NCI-H1930 (cell line): ENCODE measurements around the gene SNRNP35.
"Not testable (repeated sequence)": the region's sequence is repeated elsewhere in the genome, so short reads cannot be mapped to it uniquely, and the experiment has no call there.

Source experiments
- DNase-seq, 2 experiments: peaks; one replicate each; lab custom pipeline; 2025; lab: John Stamatoyannopoulos, UW

The SNRNP35 gene

DNA sequence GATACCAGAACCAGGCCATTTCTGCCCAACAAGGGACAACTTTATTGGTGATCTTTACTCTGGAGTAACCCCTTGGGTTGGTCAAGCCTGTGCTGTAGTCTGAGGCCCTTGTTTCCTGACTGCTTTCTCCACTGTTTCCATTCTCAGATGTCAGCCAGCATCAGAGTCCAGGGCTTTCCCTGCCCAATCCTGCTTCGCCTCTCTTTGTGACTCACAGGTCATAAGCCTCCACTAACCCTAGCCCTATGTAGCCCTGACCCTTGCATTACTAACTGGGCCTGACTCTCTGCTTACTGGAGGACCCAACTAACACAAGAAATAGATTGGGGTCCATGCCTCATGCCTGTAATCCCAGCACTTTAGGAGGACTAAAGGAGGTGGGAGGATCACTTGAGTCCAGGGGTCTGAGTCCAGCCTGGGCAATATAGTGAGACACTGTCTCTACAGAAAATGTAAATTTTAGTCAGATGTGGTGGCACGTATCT lies 8.6 kb upstream of the SNRNP35 start:
- DNase-seq: no peak

DNA sequence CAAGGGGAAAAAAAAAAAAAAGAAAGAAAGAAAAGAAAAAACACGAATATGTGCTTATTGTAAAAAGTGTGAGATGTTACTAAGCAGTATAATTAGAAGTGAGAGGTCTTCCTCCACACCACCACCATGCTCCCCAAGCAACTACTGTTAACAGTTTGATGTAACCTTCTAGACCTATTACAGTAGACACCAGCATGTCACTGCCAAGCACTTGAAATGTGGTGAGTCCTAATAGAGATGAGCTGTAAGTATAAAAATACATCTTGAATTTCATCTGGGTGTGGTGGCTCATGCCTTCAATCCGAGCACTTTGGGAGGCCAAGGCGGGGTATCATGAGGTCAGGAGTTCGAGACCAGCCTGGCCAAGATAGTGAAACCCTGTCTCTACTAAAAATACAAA lies 8.1 kb upstream of the SNRNP35 start:
- DNase-seq: no peak

DNA sequence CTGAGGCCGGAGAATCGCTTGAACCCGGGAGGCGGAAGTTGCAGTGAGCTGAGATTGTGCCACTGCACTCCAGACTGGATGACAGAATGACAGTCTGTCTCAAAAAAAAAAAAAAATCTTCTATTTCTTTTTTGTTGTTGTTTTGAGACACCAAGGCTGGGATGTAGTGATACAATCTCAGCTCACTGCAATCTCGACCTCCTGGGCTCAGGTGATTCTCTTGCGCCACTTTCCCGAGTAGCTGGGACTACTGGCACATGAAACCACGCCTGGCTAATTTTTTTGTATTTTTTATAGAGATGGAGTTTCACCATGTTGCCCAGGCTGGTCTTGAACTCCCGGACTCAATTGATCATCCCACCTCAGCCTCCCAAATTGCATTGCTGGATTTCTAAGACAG lies 7.3 kb upstream of the SNRNP35 start:
- DNase-seq: no peak

DNA sequence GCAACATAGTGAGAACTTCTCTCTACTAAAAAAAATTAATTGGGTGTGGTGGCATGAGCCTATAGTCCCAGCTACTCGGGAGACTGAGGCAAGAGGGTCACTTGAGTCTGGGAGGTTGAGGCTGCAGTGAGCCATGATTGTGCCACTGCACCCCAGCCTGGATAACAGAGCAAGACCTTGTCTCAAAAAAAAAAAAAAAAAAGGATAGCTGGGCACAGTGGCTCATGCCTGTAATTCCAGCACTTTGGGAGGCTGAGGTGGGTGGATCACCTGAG lies 5.7 kb upstream of the SNRNP35 start:
- DNase-seq: not testable (repeated sequence)

DNA sequence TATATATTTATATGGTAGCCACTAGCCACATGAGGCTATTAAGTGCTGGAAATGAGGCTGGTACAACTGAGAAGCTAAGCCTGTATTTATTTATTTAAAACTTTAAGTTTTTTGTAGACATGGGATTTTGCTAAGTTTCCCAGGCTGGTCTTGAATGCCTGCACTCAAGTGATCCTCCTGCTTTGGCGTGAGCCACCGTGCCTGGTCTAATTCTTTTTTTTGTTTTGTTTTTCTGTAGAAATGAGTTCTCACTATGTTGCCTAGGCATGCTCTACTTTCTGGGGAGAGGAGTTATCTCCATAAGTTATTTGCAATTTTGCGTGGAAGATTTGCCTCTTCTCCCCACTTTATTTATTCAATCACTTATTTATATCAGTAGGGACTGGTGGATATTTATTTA lies 4.8 kb upstream of the SNRNP35 start:
- no peak for DNase-seq

DNA sequence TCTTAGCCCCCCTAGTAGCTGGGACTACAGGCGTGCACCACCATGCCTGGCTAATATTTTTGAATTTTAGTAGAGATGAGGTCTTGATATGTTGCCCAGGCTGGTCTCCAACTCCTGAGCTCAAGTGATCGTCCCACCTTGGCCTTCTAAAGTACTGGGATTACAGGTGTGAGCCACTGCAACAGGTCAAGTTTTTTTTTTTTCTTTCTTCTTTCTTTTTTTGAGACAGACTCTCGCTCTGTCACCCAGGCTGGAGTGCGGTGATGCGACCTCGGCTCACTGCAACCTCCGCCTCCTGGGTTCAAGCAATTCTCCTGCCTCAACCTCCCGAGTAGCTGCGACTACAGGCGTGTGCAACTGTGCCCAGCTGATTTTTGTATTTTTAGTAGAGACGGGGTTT lies 5.2 kb downstream of the SNRNP35 start:
- DNase-seq: not testable (repeated sequence)

DNA sequence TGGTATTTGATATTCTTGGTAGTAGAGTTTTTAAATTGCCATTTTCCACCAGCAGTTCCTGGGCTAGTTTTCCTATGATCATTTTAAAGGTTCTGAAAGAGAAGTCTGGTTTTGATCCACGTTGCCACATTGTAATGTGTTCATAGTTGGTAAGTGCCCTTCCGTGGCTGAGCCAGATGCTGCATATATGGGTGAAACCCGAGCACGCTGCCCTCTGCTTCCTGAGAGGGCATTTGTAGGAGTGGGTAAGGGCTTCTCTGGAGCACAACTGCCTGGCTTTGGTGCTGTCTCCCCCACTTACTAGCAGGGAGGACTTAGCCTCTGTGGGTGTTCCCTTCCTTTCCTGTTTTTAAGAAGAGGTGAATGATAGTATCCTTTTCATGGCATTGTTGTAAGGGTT lies 7.1 kb downstream of the SNRNP35 start:
- DNase-seq: no peak

DNA sequence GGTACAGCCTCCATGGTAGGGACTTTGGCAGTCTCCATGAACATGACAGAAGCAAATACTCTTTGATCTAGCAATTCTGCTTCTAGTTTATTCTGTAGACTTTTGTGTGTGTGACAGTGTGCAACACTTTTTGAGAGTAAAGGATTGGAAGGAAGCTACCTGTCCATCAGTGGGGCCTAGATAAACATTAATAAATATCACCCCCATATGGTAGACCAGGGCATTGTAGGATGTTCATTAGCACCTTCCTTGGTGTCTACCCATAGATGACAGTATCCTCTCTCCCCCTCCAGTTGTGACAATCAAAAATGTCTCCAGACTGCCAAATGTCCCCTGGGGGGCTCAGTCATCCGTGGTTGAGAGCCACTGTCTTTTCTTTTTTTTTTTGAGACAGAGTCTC lies 10.8 kb downstream of the SNRNP35 start:
- DNase-seq: no peak

DNA sequence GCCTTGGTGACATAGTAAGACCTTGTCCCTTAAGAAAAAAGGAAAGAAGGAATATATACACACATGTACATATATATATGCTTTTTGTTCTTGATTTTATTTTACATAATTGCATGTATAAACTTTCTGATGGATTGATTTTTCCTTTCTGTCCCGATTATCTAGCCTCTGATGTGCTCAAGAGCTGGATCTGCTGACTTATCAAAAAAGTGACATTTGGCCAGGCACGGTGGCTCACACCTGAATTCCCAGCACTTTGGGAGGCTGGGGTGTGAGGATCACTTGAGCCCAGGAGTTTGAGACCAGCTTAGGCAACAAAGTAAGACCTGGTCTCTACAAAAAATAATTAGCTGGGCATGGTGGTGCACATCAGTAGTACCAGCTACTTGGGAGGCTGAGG lies 12.0 kb downstream of the SNRNP35 start:
- DNase-seq: no peak

DNA sequence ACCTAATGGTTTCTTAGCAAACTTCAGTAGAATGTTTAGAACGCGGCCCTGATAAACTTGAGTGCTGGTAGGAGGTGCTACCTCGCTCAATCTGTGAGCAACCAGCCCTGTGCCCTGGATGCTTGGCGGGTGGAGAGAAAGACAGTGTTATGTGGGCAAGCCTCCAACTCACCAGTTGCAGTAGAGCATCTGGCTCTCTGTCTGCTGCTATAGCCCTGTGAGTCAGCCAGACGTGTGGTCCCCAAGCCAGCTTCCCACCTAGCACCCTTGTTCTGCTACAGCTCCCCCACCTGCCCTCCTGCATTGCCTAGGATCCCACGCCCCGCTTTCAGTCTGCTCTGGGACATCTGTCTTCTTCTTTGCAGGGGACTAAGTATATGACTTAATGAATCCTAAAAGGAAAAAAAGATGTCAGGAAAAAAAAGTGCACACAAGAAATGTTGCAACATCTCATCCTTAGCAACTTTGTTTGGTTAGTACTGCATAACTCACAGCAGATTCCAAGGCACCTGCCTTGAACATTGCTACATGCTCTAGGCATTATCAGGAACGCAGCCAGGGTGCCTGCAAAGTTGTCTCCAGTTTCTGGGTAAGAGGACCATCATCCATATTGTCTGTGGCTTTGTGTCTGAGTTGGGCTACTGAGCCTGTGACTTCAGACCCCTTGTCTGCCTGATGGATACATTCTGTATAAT lies 13.6 kb downstream of the SNRNP35 start:
- DNase-seq: no peak

DNA sequence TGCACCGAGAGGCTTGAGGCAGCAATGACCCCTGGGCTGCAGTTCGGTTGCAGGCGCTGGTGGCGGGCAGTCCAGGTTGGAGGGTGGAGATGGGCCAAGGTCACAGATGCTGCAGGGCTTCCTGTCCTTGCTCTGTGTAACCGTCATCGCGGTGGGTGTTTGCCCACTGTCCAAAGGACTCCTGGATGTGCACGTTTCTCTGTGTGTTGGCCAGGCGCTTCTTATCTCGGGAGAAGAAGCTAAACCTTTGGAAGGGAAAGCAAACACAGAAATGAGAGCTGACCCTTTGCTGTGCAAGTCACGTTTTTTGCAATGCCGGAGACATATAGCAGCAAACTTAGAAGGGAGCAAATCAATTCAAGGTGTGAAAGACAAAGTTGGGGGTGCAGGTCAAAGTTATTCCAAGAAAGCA lies 14.5 kb downstream of the SNRNP35 start:
- DNase-seq: no peak

DNA sequence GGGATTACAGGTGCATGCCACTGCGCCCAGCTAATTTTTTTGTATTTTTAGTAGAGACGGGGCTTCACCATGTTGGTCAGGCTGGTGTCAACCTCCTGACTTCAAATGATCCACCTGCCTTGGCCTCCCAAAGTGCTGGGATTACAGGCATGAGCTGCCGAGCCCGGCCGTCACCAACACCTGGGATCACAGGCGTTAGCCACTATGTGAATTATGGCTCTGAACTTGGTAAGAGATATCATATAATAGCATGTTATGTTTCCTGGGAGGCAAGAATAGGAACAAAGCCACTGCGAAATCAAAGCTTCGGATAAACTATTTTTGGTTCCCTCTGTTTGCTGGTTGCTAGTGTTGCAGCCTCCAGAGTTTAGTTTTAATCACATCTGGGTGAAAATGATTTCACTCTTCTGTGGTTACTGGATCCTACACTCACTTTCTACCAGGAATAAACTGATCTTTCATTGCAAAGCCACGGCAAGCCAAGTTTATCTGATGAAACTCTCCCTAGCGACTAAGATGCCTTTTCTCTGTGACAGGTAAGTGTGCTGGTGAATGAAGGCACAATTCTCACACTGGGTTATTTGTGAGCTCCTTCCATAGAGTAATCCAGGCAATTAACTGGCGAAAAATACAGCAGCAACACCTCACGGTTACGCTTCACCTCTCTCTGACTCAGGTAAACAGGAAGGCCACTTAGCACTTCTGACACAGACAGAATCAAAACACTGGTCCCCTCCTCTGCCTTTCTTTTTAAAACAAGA lies 16.7 kb downstream of the SNRNP35 start:
- DNase-seq: no peak

DNA sequence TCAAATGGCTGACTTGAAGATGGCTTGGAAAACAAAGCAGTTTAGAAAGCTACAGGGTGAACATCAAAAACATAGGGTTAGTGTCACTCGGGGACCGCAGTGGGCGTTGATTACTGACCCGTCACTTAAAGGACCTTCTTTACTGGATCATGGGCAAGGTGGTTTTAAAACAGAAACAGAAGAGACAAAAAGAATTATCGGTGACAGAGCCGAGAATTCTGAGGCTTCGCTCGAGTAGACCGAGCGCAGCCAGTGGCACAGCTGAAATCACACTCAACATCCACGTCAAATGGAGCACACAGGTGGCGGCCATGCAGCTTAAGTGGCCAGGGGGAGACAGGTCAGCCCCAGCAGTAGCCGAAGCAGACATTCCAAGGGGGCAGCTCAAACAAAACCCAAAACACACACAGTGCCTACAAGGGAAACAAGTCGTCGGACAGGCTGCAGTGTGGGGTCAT lies 17.3 kb downstream of the SNRNP35 start:
- DNase-seq: no peak

DNA sequence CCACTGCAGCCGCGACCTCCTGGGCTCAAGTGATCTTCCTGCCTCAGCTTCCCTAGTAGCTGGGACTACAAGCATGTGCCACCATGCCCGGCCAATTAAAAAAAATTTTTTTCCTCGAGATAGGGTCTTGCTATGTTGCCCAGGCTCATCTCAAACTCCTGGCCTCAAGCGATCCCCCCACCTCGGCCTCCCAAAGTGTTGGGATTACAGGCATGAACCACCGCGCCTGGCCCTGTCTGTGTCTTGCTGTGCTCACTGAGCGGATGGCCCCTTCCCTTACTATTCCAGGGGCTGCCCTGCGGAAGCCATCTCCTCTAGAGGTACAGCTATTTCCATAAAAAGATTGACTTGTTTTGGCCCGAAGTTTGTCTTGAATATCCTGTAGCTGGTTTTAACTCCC lies 20.1 kb downstream of the SNRNP35 start:
- DNase-seq: no peak

DNA sequence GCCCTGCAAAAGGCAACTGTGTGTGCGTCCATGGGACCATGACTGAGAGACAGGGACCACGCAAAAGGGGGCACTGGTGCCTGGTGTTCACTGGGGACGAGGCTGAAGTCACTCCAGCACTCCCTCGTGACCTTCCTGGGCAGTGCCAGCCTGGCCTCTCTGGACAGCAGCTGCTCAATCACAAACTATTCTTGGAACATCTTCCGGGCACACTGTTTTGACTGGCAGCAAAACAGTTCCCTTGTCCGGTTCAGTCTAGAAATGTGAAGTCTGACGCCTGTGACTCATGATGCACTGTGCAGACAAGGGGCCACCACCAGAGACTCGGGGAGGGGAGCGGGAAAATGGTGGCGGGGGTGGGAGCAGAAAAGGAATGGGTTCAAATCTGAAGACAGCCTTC lies 20.8 kb downstream of the SNRNP35 start:
- DNase-seq: no peak

DNA sequence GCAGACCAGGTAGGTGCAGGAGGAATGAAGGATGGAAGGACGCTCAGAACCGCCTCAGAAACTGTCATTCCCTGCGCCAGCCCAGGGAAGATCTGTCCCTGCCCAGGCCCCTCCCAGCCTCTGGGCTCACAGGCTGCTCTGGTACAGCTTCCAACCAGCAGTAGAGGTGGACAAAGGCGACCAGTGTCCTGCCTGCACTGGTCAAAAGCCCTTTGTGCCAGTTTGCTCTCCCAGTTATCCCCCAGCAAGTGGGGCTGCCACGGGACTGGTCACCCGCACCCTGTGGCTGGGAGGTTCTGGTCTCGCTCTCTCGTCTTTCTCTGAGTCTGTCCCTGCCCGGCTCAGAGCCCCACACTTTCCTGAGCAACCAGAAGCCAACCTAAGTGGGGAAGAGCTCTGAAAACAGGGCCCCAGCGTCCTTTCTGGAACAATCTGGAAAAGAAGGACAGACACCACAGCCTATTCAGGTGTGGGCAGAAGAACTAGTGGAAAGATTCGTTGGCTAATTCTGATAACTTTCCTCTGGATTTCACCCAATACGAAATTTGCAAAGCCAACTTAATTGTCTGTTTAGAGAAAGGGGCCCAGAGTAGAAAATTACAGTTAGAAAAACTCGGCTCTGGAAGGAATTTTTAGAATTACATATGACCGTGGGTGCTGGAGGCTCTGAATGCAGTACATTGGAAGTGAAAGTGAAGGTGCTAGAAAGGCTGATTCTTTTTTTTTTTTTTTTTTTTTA lies 21.7 kb downstream of the SNRNP35 start:
- DNase-seq: no peak

DNA sequence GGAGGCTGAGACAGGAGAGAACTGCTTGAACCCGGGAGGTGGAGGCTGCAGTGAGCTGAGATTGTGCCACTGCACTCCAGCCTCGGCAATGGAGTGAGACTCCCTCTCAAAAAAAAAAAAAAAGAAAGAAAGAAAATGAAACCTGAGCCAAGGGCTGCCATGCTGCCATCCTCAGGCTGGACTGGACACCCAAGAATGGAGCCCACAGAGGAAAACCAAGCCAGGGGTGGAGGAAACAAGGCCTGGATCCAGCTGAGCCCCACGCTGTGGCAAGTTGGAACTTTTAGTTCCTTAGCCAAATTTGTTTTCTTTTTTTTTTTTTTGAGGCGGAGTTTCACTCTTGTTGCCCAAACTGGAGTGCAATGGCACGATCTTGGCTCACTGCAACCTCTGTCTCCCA lies 23.3 kb downstream of the SNRNP35 start:
- DNase-seq: not testable (repeated sequence)

DNA sequence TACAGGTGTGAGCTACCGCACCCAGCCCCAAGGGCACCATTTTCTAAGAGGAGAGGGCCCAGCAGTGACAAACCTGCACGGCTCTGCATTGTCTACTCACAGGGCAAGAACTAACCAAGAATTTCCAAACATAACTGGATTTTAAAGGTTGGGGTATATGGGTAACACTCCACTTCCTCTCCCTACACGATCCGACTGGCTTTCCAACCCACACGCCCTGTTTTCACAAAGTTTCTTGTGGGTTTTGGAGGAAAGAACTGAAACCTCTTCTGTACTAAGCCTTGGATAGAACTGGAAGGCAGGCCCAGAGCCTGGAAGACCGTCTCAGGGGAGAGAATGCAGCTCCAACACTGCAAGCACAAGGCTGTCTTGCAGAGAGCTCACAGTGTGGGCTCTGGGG lies 24.9 kb downstream of the SNRNP35 start:
- DNase-seq: no peak

DNA sequence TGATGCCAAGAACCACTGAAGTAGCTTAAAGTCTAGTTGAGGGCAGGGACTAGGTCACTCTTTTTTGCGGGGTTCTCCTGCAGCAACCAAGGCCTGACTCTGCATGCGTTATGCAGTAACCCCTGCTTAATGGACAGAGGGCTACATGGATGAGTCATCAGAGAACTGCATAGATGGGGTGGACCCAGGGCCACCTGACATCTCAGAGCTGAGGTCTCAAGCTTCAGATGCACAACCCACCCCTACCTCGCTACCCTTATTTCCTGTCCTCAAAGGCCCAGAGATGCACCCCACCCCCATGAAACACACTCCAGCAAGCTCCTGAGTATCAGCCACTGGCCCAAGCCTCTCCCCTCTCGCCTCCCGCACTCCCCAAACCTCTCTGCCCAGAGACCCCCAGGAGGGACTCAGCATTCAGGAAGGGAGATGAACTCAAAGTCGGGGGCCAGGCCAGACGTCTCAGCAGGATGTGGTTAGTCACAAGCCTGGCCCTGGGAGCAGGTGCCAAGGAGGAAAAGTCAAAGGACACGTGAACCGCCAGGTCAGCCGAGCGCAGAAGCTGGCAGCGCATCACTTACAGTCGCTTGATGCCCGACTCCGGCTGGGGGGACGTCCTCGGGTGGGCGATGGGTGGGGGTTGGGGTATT lies 25.8 kb downstream of the SNRNP35 start:
- DNase-seq: no peak

DNA sequence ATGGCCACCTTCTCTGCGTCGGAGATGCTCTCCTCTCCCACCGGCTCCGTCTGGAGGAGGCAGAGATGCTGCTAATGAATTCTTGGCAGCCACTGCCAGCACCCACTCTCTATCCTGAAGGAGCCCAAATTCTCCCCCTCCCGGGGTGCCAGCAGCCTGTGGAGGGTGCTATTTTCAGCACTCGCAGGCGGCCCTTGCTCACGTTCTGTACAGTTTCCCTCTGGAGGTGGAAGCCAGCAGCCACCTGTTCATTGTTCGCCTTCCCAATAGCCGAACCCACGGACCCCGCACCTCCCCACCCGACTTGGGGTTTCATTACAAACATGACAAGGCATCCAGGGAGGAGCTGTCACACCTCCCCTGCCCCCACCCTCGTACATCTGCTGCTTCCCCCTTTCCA lies 27.8 kb downstream of the SNRNP35 start:
- no peak for DNase-seq

DNA sequence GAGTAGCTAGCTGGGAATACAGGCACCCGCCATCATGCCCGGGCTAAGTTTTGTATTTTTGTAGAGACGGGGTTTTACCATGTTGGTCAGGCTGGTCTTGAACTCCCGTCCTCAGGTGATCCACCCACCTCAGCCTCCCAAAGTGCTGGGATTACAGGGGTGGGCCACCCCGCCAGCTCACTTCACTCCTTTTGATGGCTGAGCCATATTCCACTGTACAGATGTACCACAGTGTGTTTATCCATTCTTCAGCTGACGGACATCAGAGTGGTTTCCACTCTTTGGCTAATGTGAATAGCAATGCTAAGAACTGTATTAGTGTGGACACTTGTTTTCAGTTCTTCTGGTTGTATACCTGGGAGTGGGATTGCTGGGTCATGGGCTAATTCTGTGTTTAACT lies 29.5 kb downstream of the SNRNP35 start:
- no peak for DNase-seq

DNA sequence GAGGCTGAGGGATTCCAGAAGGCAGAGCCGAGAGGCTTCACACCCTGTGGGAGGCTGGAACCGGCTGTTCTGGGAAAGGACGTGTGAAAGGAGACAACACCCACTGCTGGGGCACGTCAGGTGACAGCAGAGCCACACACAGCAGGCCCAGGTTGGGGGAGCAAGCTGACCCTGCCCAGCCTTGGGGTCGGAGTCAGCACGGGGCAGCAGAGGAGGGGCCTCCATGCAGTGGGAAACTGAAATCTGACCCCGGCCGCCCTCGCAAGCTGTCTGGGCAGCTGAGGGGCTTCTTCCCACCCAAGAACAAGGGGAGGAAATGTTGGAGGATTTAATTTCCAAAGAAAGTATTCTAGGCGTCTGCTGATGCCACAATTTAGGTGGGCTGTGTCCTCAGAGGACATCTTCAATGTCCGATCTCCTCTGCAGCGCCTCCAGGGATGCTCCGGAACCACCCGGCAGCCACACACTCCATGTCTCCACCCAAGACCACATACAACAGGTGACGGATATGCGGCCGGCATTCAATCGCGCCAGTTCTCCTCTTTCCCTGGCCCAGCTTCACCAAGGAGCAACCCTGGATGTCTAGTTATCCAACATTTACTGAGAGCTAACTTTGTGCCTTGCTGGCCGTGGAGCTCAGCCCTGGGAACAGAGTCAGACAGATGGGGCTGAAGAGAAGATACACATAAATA lies 30.7 kb downstream of the SNRNP35 start:
- no peak for DNase-seq
